DND-41 (cell line): ENCODE measurements around the gene QTRT2.

Source experiments
- ATAC-seq: fragments of 200-7000 bp; cut with Tn5 transposase; 3 replicates; pipeline ENCODE4 v1.9.1; 2021; ENCODE audit warnings: low read depth; ENCODE audit not compliant: insufficient read depth
- DNase-seq: peaks from one replicate; pipeline ENCODE4 v3.0.0-alpha.2; 2020
- H2AFZ ChIP-seq: 2 replicates; pipeline ENCODE4 v1.6.0; 2012; ENCODE audit warnings: low read depth, low read length
- H3K27ac ChIP-seq: 2 replicates; pipeline ENCODE4 v1.5.1; 2012; ENCODE audit warnings: low read length, inconsistent platforms
- H3K27me3 ChIP-seq: fragments of 200-600 bp; sonication (generic); 2 replicates; pipeline ENCODE4 v1.6.0; 2012; ENCODE audit warnings: low read length, mild to moderate bottlenecking, inconsistent platforms; ENCODE audit not compliant: insufficient read depth, poor library complexity
- H3K36me3 ChIP-seq: 2 replicates; pipeline ENCODE4 v1.5.1; 2012; ENCODE audit warnings: low read length, inconsistent platforms; ENCODE audit not compliant: insufficient read depth
- H3K4me1 ChIP-seq: 2 replicates; pipeline ENCODE4 v1.5.1; 2012; ENCODE audit warnings: mild to moderate bottlenecking, low read length; ENCODE audit not compliant: insufficient read depth
- H3K4me2 ChIP-seq: 2 replicates; pipeline ENCODE4 v1.6.0; 2012; ENCODE audit warnings: mild to moderate bottlenecking, moderate library complexity, low read length, inconsistent platforms; ENCODE audit not compliant: insufficient read depth
- H3K4me3 ChIP-seq, 2 experiments: fragments of 200-600 bp in 1 of 2; shearing (Covaris generic) in 1 of 2; 2 replicates each; pipeline ENCODE4 v1.5.1; 2012 to 2016; ENCODE audit warnings: inconsistent platforms in 2 of 2, low read length in 2 of 2, mild to moderate bottlenecking in 2 of 2, low read depth in 1 of 2, moderate library complexity in 1 of 2
- H3K79me2 ChIP-seq: 2 replicates; pipeline ENCODE4 v1.6.0; 2012; ENCODE audit warnings: low read length, inconsistent platforms; ENCODE audit not compliant: insufficient read depth
- H3K9ac ChIP-seq: 2 replicates; pipeline ENCODE4 v1.6.0; 2012; ENCODE audit warnings: low read depth, mild to moderate bottlenecking, inconsistent platforms, low read length, moderate library complexity
- H3K9me3 ChIP-seq: 2 replicates; pipeline ENCODE4 v1.5.1; 2012; ENCODE audit warnings: low read length, moderate library complexity, mild to moderate bottlenecking, inconsistent platforms; ENCODE audit not compliant: insufficient read depth, severe bottlenecking
- H4K20me1 ChIP-seq: 2 replicates; pipeline ENCODE4 v1.6.0; 2012; ENCODE audit warnings: low read length; ENCODE audit not compliant: insufficient read depth
- EZH2 ChIP-seq: IDR thresholded peaks from 3 replicates; pipeline ENCODE4 v1.6.1; 2012; ENCODE audit warnings: borderline replicate concordance, low read depth, mild to moderate bottlenecking, moderate library complexity, low read length, inconsistent platforms; ENCODE audit not compliant: severe bottlenecking
- TF ChIP-seq, protein P1 (sequence below): IDR thresholded peaks from 2 replicates; pipeline ENCODE4 v1.5.1; 2012; ENCODE audit warnings: borderline replicate concordance, low read length, moderate library complexity, mild to moderate bottlenecking; ENCODE audit not compliant: poor library complexity, severe bottlenecking; ENCODE audit errors: extremely low read depth

Gene QTRT2

DNA sequence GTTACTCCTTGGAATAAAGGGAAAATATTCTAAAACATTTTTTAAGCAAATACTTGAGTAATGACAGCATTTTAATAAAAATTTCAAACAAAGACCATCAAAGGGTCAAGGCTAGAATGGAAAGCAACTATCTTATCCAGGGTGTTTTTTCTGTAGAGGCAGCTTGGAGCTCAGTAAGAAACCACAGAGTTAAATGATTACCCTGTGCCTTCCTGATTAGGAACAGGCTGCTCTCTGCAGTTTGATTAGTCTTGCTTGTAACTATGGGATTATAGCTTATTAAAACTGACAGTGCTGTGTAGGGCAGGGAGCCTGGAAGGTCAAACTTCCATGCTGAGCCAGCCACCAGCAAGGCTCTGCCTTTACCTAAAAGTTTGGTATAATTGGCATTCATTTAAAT, 33.1 kb downstream of the QTRT2 start:
- Histone ChIP-seq H3K36me3 (peaks cover 29% of the 10 kb centered on the region), H3K79me2 (no peaks in the 10 kb centered on the region), H3K4me1 (no peaks in the 10 kb centered on the region), H3K27ac (no peak overlapping the region), H2AFZ (no peak overlapping the region), H3K9ac (no peak overlapping the region), H3K27me3 (no peaks in the 10 kb centered on the region), H3K4me3 (no peak overlapping the region), H4K20me1 (no peaks in the 10 kb centered on the region), H3K4me2 (no peak overlapping the region), H3K9me3 (no peaks in the 10 kb centered on the region)
- no peak for TF ChIP-seq EZH2
- TF ChIP-seq, protein P1, sequence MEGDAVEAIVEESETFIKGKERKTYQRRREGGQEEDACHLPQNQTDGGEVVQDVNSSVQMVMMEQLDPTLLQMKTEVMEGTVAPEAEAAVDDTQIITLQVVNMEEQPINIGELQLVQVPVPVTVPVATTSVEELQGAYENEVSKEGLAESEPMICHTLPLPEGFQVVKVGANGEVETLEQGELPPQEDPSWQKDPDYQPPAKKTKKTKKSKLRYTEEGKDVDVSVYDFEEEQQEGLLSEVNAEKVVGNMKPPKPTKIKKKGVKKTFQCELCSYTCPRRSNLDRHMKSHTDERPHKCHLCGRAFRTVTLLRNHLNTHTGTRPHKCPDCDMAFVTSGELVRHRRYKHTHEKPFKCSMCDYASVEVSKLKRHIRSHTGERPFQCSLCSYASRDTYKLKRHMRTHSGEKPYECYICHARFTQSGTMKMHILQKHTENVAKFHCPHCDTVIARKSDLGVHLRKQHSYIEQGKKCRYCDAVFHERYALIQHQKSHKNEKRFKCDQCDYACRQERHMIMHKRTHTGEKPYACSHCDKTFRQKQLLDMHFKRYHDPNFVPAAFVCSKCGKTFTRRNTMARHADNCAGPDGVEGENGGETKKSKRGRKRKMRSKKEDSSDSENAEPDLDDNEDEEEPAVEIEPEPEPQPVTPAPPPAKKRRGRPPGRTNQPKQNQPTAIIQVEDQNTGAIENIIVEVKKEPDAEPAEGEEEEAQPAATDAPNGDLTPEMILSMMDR, result no peak
- DNase-seq (no peak), ATAC-seq (no peak)

DNA sequence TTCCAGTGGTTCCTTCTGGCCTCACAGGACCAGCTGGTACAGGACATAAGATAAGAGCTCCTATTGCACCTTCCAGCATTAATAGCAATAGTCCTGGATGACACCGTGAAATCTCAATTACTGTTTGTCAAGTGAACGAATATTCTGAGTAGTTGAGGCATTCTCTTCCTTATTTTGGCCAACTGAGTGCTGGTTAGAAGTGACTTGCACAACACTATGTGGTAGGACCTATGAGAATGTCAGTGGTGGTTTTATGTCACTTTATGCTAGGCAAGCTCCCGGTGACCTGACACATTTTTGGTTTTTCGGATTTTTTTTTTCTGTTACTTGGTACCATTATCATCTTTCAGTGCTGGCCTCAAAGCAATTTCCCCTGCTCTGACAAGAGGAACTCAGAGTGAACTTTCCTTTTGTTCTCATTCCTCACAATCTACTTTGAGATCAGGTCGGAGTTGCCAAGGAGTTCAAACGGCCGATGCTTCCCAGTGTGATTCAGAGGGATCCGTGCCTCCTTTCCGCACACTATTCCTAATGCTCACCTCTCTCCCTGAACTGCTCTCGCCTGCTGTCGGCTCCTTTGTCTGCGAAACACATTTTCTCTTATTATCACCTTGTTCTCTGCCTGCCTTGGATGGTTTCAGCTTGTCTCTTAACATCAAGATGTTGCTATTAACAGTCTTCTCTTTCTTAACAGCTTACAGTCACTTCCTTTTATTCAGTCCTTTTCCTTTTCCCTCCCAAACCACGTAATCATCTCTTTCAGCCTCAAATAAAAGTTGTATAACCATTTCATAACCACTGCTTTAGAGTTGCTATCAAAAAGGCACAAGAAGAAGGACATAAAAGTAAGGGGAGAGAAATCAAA, 35.8 kb downstream of the QTRT2 start:
- DNase-seq, result no peak
- H3K4me3 ChIP-seq, result no peak overlapping the region
- no peak for TF ChIP-seq EZH2
- TF ChIP-seq, protein P1, result no peak
- H3K9ac ChIP-seq, result no peak overlapping the region
- no peaks in the 10 kb centered on the region for H3K79me2 ChIP-seq
- H3K27ac ChIP-seq, result no peak overlapping the region
- no peaks in the 10 kb centered on the region for H3K9me3 ChIP-seq
- H2AFZ ChIP-seq, result no peak overlapping the region
- no peaks in the 10 kb centered on the region for H3K27me3 ChIP-seq
- no peaks in the 10 kb centered on the region for H4K20me1 ChIP-seq
- peaks cover 7% of the 10 kb centered on the region; the same call in 1 of the 2 replicates for H3K36me3 ChIP-seq
- no peak for ATAC-seq
- no peaks in the 10 kb centered on the region for H3K4me1 ChIP-seq
- H3K4me2 ChIP-seq, result no peak overlapping the region

DNA sequence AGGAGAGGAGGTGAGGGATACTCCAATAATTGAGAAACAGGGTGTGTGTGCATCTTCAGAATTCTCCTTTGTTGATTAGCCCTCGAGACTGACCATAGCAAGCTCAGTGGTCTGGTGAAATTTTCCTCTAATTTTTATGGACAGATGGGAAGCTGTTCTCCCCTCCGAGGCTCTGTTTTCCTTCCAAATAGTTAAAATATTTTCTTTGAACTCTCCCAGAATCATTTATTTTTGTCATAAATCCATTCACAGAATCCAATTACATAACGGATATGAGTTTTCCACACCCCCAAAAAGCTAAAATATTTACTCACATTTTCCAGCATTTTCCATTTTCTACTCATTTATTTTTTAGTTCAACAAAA, 36.5 kb downstream of the QTRT2 start:
- H3K9ac ChIP-seq, result no peak overlapping the region
- H3K4me3 ChIP-seq, result no peak overlapping the region
- no peaks in the 10 kb centered on the region for H4K20me1 ChIP-seq
- DNase-seq, result no peak
- H3K36me3 ChIP-seq, result peaks cover 1% of the 10 kb centered on the region; the same call in 1 of the 2 replicates
- no peak overlapping the region for H2AFZ ChIP-seq
- no peaks in the 10 kb centered on the region for H3K9me3 ChIP-seq
- no peak for TF ChIP-seq EZH2
- TF ChIP-seq, protein P1, result no peak
- no peaks in the 10 kb centered on the region for H3K27me3 ChIP-seq
- H3K4me2 ChIP-seq, result no peak overlapping the region
- H3K27ac ChIP-seq, result no peak overlapping the region
- no peaks in the 10 kb centered on the region for H3K4me1 ChIP-seq
- ATAC-seq, result no peak
- no peaks in the 10 kb centered on the region for H3K79me2 ChIP-seq
